GM18526 (cell line): ENCODE results near the gene TRMT112.

Source experiments
- POLR2A ChIP-seq: IDR thresholded peaks from 3 replicates; pipeline ENCODE4 v1.6.1; 2011; ENCODE audit not compliant: insufficient read length; ENCODE audit errors: extremely low read depth

Gene TRMT112

GRCh38 chr11:64306563-64306875, 10.8 kb downstream of the TRMT112 start:
- TF ChIP-seq POLR2A = no peak

- peak; percentile 55 for TF ChIP-seq POLR2A
These were observed 11.4 kb downstream of the TRMT112 start for GRCh38 chr11:64305691-64306562.

DNA sequence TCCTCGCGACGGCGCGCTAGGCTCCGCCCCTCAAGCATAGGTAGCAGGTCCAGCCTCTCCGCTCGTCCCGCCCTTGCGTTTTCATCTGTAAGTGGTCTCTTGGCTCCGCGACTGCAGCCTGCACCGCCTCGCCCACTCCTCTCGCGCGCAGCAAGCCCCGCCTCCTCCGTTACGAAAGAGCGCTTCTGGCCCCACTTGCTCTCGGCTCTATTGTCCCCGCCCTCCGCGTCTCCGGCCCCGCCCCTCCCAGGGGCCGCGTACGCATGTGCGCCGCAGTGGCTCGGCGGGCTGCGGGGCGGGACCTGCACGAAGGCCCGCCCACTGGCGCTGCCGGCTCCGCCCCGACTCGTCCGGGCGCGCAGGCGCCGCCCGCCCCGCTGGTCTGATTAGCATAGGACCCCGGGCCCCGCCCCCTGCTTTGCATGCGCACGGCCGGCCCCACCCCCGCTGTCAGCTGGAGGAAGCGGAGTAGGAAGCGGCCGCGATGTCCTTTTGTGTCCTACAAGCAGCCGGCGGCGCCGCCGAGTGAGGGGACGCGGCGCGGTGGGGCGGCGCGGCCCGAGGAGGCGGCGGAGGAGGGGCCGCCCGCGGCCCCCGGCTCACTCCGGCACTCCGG, 12.2 kb downstream of the TRMT112 start, which contains the start of gene ESRRA:
Gene ESRRA (plus strand): TSS at position 450 of the 616 bp plus-strand sequence. CDS start 1,656 bp downstream, outside the sequence.
- peak; percentile 73 for TF ChIP-seq POLR2A

GRCh38 chr11:64304316-64305072, 12.9 kb downstream of the TRMT112 start:
- TF ChIP-seq POLR2A = peak; percentile 73

DNA sequence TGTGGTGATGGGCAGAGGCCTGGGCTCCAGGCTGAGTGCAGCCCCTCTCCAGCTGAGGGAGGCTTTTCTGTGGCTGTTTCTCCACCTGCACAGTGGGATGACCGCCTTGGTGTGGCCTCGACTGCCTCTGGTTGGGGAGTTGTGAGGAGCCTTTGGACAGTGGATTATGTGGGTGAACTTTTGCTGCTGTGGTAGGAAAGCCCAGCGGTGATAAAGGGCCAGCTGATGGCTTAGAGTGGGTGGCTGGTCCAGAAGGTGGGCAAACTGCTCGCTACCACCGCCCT, 13.4 kb downstream of the TRMT112 start:
- TF ChIP-seq POLR2A = no peak

GRCh38 chr11:64303109-64304031, 14.0 kb downstream of the TRMT112 start:
- no peak for TF ChIP-seq POLR2A

- no peak for TF ChIP-seq POLR2A
These were observed 17.3 kb downstream of the TRMT112 start, which contains the start of gene CATSPERZ for GRCh38 chr11:64299847-64300648. Gene CATSPERZ (plus strand): TSS chr11:64300358. CDS start chr11:64300411, 53 bp downstream.

GRCh38 chr11:64298966-64299846, 18.2 kb downstream of the TRMT112 start:
- no peak for TF ChIP-seq POLR2A

DNA sequence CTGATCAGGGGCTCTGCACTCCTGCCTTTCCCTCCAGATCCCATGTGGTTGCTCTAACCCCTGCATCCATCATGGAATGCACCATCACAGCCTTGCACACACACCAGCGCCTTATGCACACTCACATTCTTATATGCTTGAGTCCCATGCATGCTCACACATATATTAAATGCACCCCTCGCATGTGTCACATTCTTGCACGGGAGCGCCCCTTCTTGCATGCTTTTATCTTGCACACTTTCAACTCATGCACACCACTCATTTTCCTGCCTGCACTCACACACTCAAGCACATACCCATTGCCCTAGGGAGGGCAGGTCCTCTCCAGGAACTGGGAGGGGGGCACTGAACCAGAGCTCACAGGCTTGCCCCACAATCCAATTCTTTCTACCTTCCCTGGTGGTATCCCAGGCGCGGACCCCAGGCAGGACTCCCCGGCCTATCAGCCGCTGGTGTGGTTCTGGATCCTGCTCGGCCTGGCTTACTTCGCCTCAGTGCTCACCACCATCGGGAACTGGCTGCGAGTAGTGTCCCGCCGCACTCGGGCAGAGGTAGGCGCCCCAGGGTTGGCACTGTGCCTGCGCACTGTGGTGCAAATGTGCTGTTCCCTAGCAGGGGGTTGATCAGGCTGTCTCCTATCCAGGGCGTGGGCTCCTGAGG, 19.5 kb downstream of the TRMT112 start:
- no peak for TF ChIP-seq POLR2A

GRCh38 chr11:64296830-64297698, 20.3 kb downstream of the TRMT112 start:
- no peak for TF ChIP-seq POLR2A

- no peak for TF ChIP-seq POLR2A
These were observed 21.1 kb downstream of the TRMT112 start for GRCh38 chr11:64296236-64296635.

DNA sequence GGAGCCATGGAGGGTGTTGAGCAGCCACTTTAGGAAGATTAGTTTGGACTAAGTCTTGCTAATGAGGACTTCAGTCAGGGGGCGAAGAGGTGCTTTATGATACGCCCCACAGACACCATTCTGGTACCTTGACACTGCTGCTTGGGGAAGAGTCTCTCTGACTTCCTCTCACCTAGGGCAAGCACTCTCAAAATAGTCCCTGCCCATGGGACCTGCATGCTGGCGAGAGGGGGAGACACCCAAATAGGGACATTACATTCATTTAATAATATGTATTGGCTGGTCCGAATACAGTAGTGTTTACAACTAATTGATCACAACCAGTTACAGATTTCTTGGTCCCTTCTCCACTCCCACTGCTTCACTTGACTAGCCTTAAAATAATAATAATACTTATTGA, 21.6 kb downstream of the TRMT112 start:
- no peak for TF ChIP-seq POLR2A
